A673 (cell line): ENCODE results near the gene ARHGAP24. TPM values are rescaled to one million over a fixed set of nuclear protein-coding genes. Genes with fewer than 3 reads are reported as not detected.

ENCODE experiments used
- BruUV-seq: library from RNA; stranded (reverse); fragments of 400-500 nt; replicated peaks from 2 replicates; lab custom pipeline; 2021; lab: Mats Ljungman, UMichigan
- CTCF ChIA-PET: fragments of 300-600 bp; sonication (Branson Sonifier 250); formaldehyde crosslinking; loops from one replicate; lab custom pipeline; 2022; ENCODE audit warnings: antibody characterized with exemption; lab: Charles Lee
- POLR2A ChIA-PET: fragments of 300-600 bp; sonication (Branson Sonifier 250); formaldehyde crosslinking; loops from one replicate; lab custom pipeline; 2022; ENCODE audit warnings: antibody characterized with exemption; ENCODE audit not compliant: low non-redundant PET; lab: Charles Lee
- DNase-seq: peaks from one replicate; pipeline ENCODE4 v3.0.0-alpha.2; 2015; ENCODE audit warnings: low spot score
- H3K27ac ChIP-seq: fragments of 200-600 bp; sonication (generic); 2 replicates; pipeline ENCODE4 v1.5.1; 2016; ENCODE audit warnings: mixed run types, low read depth, mild to moderate bottlenecking, mixed read lengths, antibody characterized with exemption, low read length; ENCODE audit not compliant: poor library complexity, severe bottlenecking
- H3K27me3 ChIP-seq: fragments of 200-600 bp; sonication (generic); replicated peaks from 2 replicates; pipeline ENCODE4 v1.6.1; 2017; ENCODE audit warnings: mixed run types, low read depth, mild to moderate bottlenecking, mixed read lengths, antibody characterized with exemption, low read length; ENCODE audit not compliant: insufficient read depth, poor library complexity
- H3K36me3 ChIP-seq: fragments of 200-600 bp; sonication (generic); 2 replicates; pipeline ENCODE4 v1.6.1; 2016; ENCODE audit warnings: mixed run types, mild to moderate bottlenecking, mixed read lengths, antibody characterized with exemption, low read length; ENCODE audit not compliant: insufficient read depth, poor library complexity, severe bottlenecking
- H3K4me1 ChIP-seq: fragments of 200-600 bp; sonication (generic); 2 replicates; pipeline ENCODE4 v1.6.1; 2017; ENCODE audit warnings: mixed run types, mild to moderate bottlenecking, mixed read lengths, antibody characterized with exemption, low read length; ENCODE audit not compliant: insufficient read depth, poor library complexity, severe bottlenecking
- H3K4me3 ChIP-seq: fragments of 200-600 bp; sonication (generic); 2 replicates; pipeline ENCODE4 v1.5.1; 2016; ENCODE audit warnings: low read depth, mixed run types, mild to moderate bottlenecking, mixed read lengths, low read length; ENCODE audit not compliant: poor library complexity, severe bottlenecking
- H3K9me3 ChIP-seq: fragments of 200-600 bp; sonication (generic); 2 replicates; pipeline ENCODE4 v1.6.1; 2016; ENCODE audit warnings: mixed run types, low read depth, mild to moderate bottlenecking, mixed read lengths, antibody characterized with exemption, low read length; ENCODE audit not compliant: poor library complexity, severe bottlenecking
- CTCF ChIP-seq: fragments of 300-800, 200-600 bp; sonication (generic); conservative IDR thresholded peaks from 2 replicates; pipeline ENCODE4 v1.5.1; 2017; ENCODE audit warnings: low read depth, mild to moderate bottlenecking, antibody characterized with exemption, low read length, moderate library complexity, mixed read lengths
- EZH2 ChIP-seq: fragments of 200-600 bp; sonication (generic); IDR thresholded peaks from 2 replicates; pipeline ENCODE4 v1.6.1; 2017; ENCODE audit warnings: borderline replicate concordance, low read depth, mild to moderate bottlenecking, mixed read lengths, antibody characterized with exemption, low read length; ENCODE audit not compliant: poor library complexity, severe bottlenecking
- intact Hi-C: fragments of 100-400 bp; cut with micrococcal nuclease; formaldehyde crosslinking; loops from one replicate; pipeline ENCODE4 v1.10.0; 2022; ENCODE audit not compliant: unreplicated experiment
- total RNA-seq: library from RNA; stranded (reverse); gene quantifications from 2 replicates; pipeline ENCODE4 v1.2.3, GENCODE V29; 2021

The ARHGAP24 gene
- total RNA-seq, 1 experiment from 2014 or later, result 5.8 TPM

- intact Hi-C loops, result no loop called here
- POLR2A ChIA-PET, result no interaction called here
- H3K27me3 ChIP-seq, result no peaks in the 10 kb centered on the region
- CTCF ChIA-PET, result no interaction called here
- H3K4me3 ChIP-seq, result no peak overlapping the region
- TF ChIP-seq EZH2 (no peak), CTCF (no peak)
- no TSS peak for BruUV-seq
- no peak for DNase-seq
- no peaks in the 10 kb centered on the region for H3K4me1 ChIP-seq
- no peaks in the 10 kb centered on the region for H3K9me3 ChIP-seq
- no peaks in the 10 kb centered on the region for H3K36me3 ChIP-seq
- no peak overlapping the region for H3K27ac ChIP-seq
Observed at GRCh38 chr4:85869181-85869580, 394.2 kb downstream of the ARHGAP24 start.

DNA sequence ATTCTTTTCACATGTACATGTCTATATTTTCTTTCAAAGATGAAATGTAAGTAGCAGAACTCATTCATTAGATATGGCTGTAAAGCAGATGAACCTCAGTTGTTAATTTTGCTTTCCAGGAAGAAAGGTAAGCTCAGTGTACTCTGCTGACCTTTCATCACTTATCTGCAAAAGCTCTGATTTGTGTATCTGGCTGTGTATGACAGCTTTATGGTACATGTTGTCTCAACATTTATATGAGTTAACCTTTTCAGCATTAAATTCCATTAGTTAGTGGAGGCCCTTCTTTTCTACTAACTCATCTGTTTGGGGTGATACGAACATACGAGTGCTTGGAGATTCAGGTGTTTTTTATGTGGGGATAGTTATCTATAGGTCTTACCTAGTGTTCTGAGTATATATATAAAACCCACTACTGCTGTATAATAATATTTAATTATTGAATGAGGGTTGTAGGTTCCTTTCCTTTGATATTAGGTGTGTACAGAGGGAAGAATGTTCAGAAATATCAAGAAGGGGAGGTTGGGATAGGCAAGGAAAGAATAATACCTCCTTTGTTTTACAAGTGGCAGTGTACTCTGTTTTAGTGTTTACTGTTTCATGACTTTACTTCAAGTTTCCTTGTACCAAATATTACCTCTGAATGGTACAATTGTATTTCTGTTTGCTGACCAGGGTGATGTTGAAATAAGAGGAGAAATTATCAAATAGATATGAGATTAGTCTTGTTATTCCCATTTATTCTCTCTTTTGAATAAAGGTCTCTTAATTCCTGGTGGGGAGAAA lies 395.5 kb downstream of the ARHGAP24 start:
- H3K9me3 ChIP-seq, result no peaks in the 10 kb centered on the region
- H3K27ac ChIP-seq, result no peak overlapping the region
- CTCF ChIA-PET, result no interaction called here
- POLR2A ChIA-PET, result no interaction called here
- no TSS peak for BruUV-seq
- H3K27me3 ChIP-seq, result no peaks in the 10 kb centered on the region
- intact Hi-C loops, result no loop called here
- no peak for DNase-seq
- H3K4me1 ChIP-seq, result no peaks in the 10 kb centered on the region
- TF ChIP-seq CTCF, result no peak
- TF ChIP-seq EZH2, result no peak
- no peaks in the 10 kb centered on the region for H3K36me3 ChIP-seq
- no peak overlapping the region for H3K4me3 ChIP-seq

- TF ChIP-seq CTCF (no peak), EZH2 (no peak)
- no peaks in the 10 kb centered on the region for H3K36me3 ChIP-seq
- no TSS peak for BruUV-seq
- CTCF ChIA-PET, result no interaction called here
- no peaks in the 10 kb centered on the region for H3K4me1 ChIP-seq
- intact Hi-C loops, result no loop called here
- no peak for DNase-seq
- no peaks in the 10 kb centered on the region for H3K9me3 ChIP-seq
- no peak overlapping the region for H3K27ac ChIP-seq
- POLR2A ChIA-PET, result interaction anchor here (0.6 kb wide), 1 partner anchor 657 kb away, joined by 6 read pairs; no protein-coding TSS in a partner anchor
- no peak overlapping the region for H3K4me3 ChIP-seq
- no peaks in the 10 kb centered on the region for H3K27me3 ChIP-seq
Observed at GRCh38 chr4:85873566-85873965, 398.6 kb downstream of the ARHGAP24 start.
